H1 (cell line): Measurements from ENCODE around the gene PTPRD. TPM values are rescaled to one million over a fixed set of nuclear protein-coding genes. Genes with fewer than 3 reads are reported as not detected.

ENCODE experiments used
- CTCF ChIA-PET: fragments of 300-600 bp; sonication (Branson Sonifier 250); formaldehyde crosslinking; loops from one replicate; lab custom pipeline; 2021; ENCODE audit not compliant: partially characterized antibody; lab: Charles Lee
- POLR2A ChIA-PET: fragments of 300-600 bp; sonication (Branson Sonifier 250); formaldehyde crosslinking; loops from one replicate; lab custom pipeline; 2021; ENCODE audit warnings: inconsistent platforms; ENCODE audit not compliant: partially characterized antibody; lab: Charles Lee
- DNase-seq, 2 experiments: peaks; one replicate each; pipeline versions ENCODE4 v3.0.0 to v3.0.0-alpha.2; 2010 to 2022; ENCODE audit warnings: low spot score in 2 of 2, low read depth in 1 of 2, mixed read lengths in 1 of 2
- FAIRE-seq: peaks from 2 replicates; lab custom pipeline; 2011; peaks lifted over from hg19 to GRCh38; lab: Jason Lieb, UNC
- H2AFZ ChIP-seq: 2 replicates; pipeline ENCODE4 v1.8.1; 2012; ENCODE audit warnings: low read length, inconsistent platforms
- H2AK5ac ChIP-seq: 2 replicates; pipeline ENCODE4 v1.6.1; 2013; ENCODE audit warnings: low read depth, low read length
- H2BK120ac ChIP-seq: replicated peaks from 2 replicates; pipeline ENCODE3; 2013; ENCODE audit warnings: low read depth, low read length, inconsistent platforms
- H2BK12ac ChIP-seq: 2 replicates; pipeline ENCODE4 v1.6.1; 2013; ENCODE audit warnings: low read depth, low read length
- H2BK15ac ChIP-seq: 2 replicates; pipeline ENCODE4 v1.6.1; 2013; ENCODE audit warnings: low read length
- H2BK20ac ChIP-seq: 2 replicates; pipeline ENCODE4 v1.6.1; 2013; ENCODE audit warnings: low read length
- H2BK5ac ChIP-seq: 2 replicates; pipeline ENCODE4 v1.6.1; 2013; ENCODE audit warnings: low read depth, low read length
- H3K14ac ChIP-seq: 2 replicates; pipeline ENCODE4 v1.6.1; 2013; ENCODE audit warnings: inconsistent platforms; ENCODE audit not compliant: insufficient read length
- H3K18ac ChIP-seq: 2 replicates; pipeline ENCODE4 v1.6.1; 2013; ENCODE audit warnings: low read length; ENCODE audit errors: extremely low read depth
- H3K23ac ChIP-seq: 2 replicates; pipeline ENCODE4 v1.6.1; 2013; ENCODE audit warnings: inconsistent platforms; ENCODE audit not compliant: insufficient read length
- H3K23me2 ChIP-seq: 2 replicates; pipeline ENCODE4 v1.6.1; 2013; ENCODE audit warnings: low read depth, low read length
- H3K27ac ChIP-seq: 2 replicates; pipeline ENCODE4 v1.6.1; 2011; ENCODE audit warnings: low read depth, low read length, inconsistent platforms
- H3K27me3 ChIP-seq, 4 experiments: replicated peaks in 1 of 4; 1 replicate in 1 of 4; 2 replicates in 3 of 4; pipeline versions ENCODE4 v1.6.1 to v1.8.1; 2011 to 2013; ENCODE audit warnings: low read length in 3 of 4, mild to moderate bottlenecking in 3 of 4, inconsistent platforms in 2 of 4, mixed read lengths in 2 of 4, moderate library complexity in 1 of 4; ENCODE audit not compliant: control insufficient read depth in 3 of 4, insufficient read depth in 3 of 4; ENCODE audit errors: extremely low read depth in 1 of 4
- H3K36me3 ChIP-seq, 4 experiments: 2 replicates each; pipeline versions ENCODE4 v1.6.1 to v1.8.1; 2011 to 2013; ENCODE audit warnings: mild to moderate bottlenecking in 4 of 4, low read length in 3 of 4, moderate library complexity in 2 of 4, control low read depth in 1 of 4, inconsistent platforms in 1 of 4; ENCODE audit not compliant: insufficient read depth in 4 of 4, control insufficient read depth in 2 of 4
- H3K4ac ChIP-seq: replicated peaks from 2 replicates; pipeline ENCODE3; 2013; ENCODE audit warnings: low read length, low read depth, mixed read lengths, inconsistent platforms; ENCODE audit not compliant: insufficient read length
- H3K4me1 ChIP-seq, 4 experiments: replicated peaks in 1 of 4; 1 replicate in 1 of 4; 2 replicates in 3 of 4; pipeline versions ENCODE4 v1.6.1 to v1.8.1; 2011 to 2013; ENCODE audit warnings: low read length in 3 of 4, inconsistent platforms in 2 of 4, mixed read lengths in 1 of 4; ENCODE audit not compliant: insufficient read depth in 4 of 4, control insufficient read depth in 3 of 4
- H3K4me2 ChIP-seq, 2 experiments: 2 replicates each; pipeline versions ENCODE4 v1.6.1 to v1.8.1; 2011 to 2013; ENCODE audit warnings: low read depth in 2 of 2, low read length in 2 of 2, control low read depth in 1 of 2, inconsistent platforms in 1 of 2, mild to moderate bottlenecking in 1 of 2; ENCODE audit not compliant: insufficient read depth in 1 of 2
- H3K4me3 ChIP-seq, 4 experiments: fragments of 200-600, 300-600 bp in 1 of 4; sonication (generic), shearing (Covaris generic), sonication (Bioruptor Twin) in 1 of 4; 2 replicates each; pipeline versions ENCODE4 v1.5.1 to v1.8.1; 2011 to 2016; ENCODE audit warnings: low read length in 4 of 4, low read depth in 3 of 4, control low read depth in 2 of 4, inconsistent platforms in 2 of 4, mild to moderate bottlenecking in 2 of 4, mixed read lengths in 1 of 4, moderate library complexity in 1 of 4; ENCODE audit not compliant: insufficient read depth in 2 of 4; ENCODE audit errors: extremely low read depth in 1 of 4
- H3K56ac ChIP-seq: replicated peaks from 2 replicates; pipeline ENCODE3; 2013; ENCODE audit warnings: low read depth, mild to moderate bottlenecking, mixed read lengths, low read length, inconsistent platforms; ENCODE audit not compliant: insufficient read length
- H3K79me1 ChIP-seq: 2 replicates; pipeline ENCODE4 v1.6.1; 2013; ENCODE audit warnings: low read depth, low read length, control low read depth
- H3K79me2 ChIP-seq, 2 experiments: 2 replicates each; pipeline versions ENCODE4 v1.6.1 to v1.8.1; 2012 to 2013; ENCODE audit warnings: low read length in 2 of 2, mild to moderate bottlenecking in 2 of 2, inconsistent platforms in 1 of 2; ENCODE audit not compliant: insufficient read depth in 2 of 2, control insufficient read depth in 1 of 2
- H3K9ac ChIP-seq, 4 experiments: replicated peaks in 1 of 4; 1 replicate in 1 of 4; 2 replicates in 3 of 4; pipeline versions ENCODE4 v1.6.1 to v1.8.1; 2011 to 2013; ENCODE audit warnings: low read depth in 3 of 4, low read length in 3 of 4, control low read depth in 2 of 4, mild to moderate bottlenecking in 2 of 4, moderate library complexity in 2 of 4, inconsistent platforms in 1 of 4; ENCODE audit errors: extremely low read depth in 1 of 4
- H3K9me3 ChIP-seq, 2 experiments: 2 replicates each; pipeline versions ENCODE4 v1.6.1 to v1.8.1; 2012 to 2013; ENCODE audit warnings: mild to moderate bottlenecking in 2 of 2, moderate library complexity in 2 of 2, control low read depth in 1 of 2, inconsistent platforms in 1 of 2, low read depth in 1 of 2, low read length in 1 of 2, mixed read lengths in 1 of 2; ENCODE audit not compliant: insufficient read depth in 2 of 2
- H4K20me1 ChIP-seq, 2 experiments: replicated peaks in 1 of 2; 2 replicates each; pipeline versions ENCODE3 to v1.8.1; 2011 to 2013; ENCODE audit warnings: inconsistent platforms in 2 of 2, low read length in 2 of 2, mild to moderate bottlenecking in 1 of 2; ENCODE audit not compliant: insufficient read depth in 2 of 2, control insufficient read depth in 1 of 2
- H4K5ac ChIP-seq: 2 replicates; pipeline ENCODE4 v1.6.1; 2013; ENCODE audit warnings: low read length, low read depth, mixed read lengths, inconsistent platforms; ENCODE audit not compliant: insufficient read length
- H4K8ac ChIP-seq: 2 replicates; pipeline ENCODE4 v1.8.0; 2013; ENCODE audit warnings: mild to moderate bottlenecking, moderate library complexity, low read length, inconsistent platforms; ENCODE audit not compliant: insufficient read depth; ENCODE audit errors: extremely low read depth
- H4K91ac ChIP-seq: replicated peaks from 2 replicates; pipeline ENCODE3; 2013; ENCODE audit warnings: low read length, mixed read lengths, inconsistent platforms; ENCODE audit not compliant: insufficient read length
- GTF2F1 ChIP-seq: IDR thresholded peaks from 2 replicates; pipeline ENCODE4 v1.6.1; 2012; ENCODE audit warnings: low read depth, low read length, improper control_type of control experiment, borderline replicate concordance
- KDM1A ChIP-seq: fragments of 200-600, 300-600 bp; sonication (generic); IDR thresholded peaks from 2 replicates; pipeline ENCODE4 v1.7.1; 2016; ENCODE audit warnings: mild to moderate bottlenecking, low read length, borderline replicate concordance
- KDM5A ChIP-seq: fragments of 200-600 bp; IDR thresholded peaks from 2 replicates; pipeline ENCODE4 v1.7.1; 2012; ENCODE audit warnings: mild to moderate bottlenecking, low read length, inconsistent platforms, mixed read lengths
- PHF8 ChIP-seq: fragments of 200-600 bp; sonication (generic); conservative IDR thresholded peaks from 2 replicates; pipeline ENCODE4 v1.7.1; 2012; ENCODE audit warnings: low read depth, mild to moderate bottlenecking, inconsistent platforms, low read length, moderate library complexity
- RAD21 ChIP-seq, 2 experiments: IDR thresholded peaks in 1 of 2; conservative IDR thresholded peaks in 1 of 2; 2 replicates each; pipeline ENCODE4 v1.6.1; 2011; ENCODE audit warnings: low read depth in 2 of 2, low read length in 2 of 2, improper control_type of control experiment in 1 of 2, inconsistent platforms in 1 of 2, mild to moderate bottlenecking in 1 of 2, moderate library complexity in 1 of 2
- SAP30 ChIP-seq: fragments of 300-600 bp; sonication (generic); IDR thresholded peaks from 2 replicates; pipeline ENCODE4 v1.7.1; 2012; ENCODE audit warnings: low read length, moderate library complexity, mild to moderate bottlenecking, inconsistent platforms; ENCODE audit not compliant: insufficient read depth, insufficient replicate concordance
- SIRT6 ChIP-seq: IDR thresholded peaks from one replicate; pipeline ENCODE4 v1.7.1; 2012; ENCODE audit warnings: low read length, inconsistent platforms
- SP1 ChIP-seq: IDR thresholded peaks from 2 replicates; pipeline ENCODE4 v1.6.1; 2011; ENCODE audit warnings: low read depth, low read length
- WGBS, 2 experiments: shearing (Covaris generic) in 1 of 2; methylation state at CpG; one replicate each; pipeline versions ENCODE4 v1.1.6 to v1.1.7; 2013 to 2015; ENCODE audit warnings: low lambda C conversion rate in 2 of 2, mixed read lengths in 2 of 2, inconsistent platforms in 1 of 2, low coverage in 1 of 2, missing lambda C conversion rate in 1 of 2; ENCODE audit not compliant: insufficient replicate concordance in 2 of 2, insufficient coverage in 1 of 2, insufficient read length in 1 of 2; ENCODE audit errors: extremely low coverage in 1 of 2, missing lambda C conversion rate in 1 of 2; 5-methylcytosine and 5-hydroxymethylcytosine counted together
- polyA plus RNA-seq, 7 experiments: library from polyadenylated mRNA; depleted of rRNA in 3 of 7; stranded (reverse) in 5 of 7; unstranded in 2 of 7; fragments of >200 nt in 5 of 7; fragments of 200-250 nt in 2 of 7; gene quantifications; 1 replicate in 5 of 7; 2 replicates in 1 of 7; 4 replicates in 1 of 7; pipeline versions ENCODE4 v1.2.1 to v1.2.3, GENCODE V29; 2011 to 2013; ENCODE audit warnings: missing spikeins in 2 of 7, mixed read lengths in 2 of 7
- total RNA-seq: library from RNA; stranded (reverse); fragmentation: NEBNext Ultra II Directional; extraction: Animal tissue kit (Norgen Biotek cat#: 25700); gene quantifications from 2 replicates; pipeline ENCODE4 v1.2.1, GENCODE V29; 2021
- TF ChIP-seq, protein P1 (sequence below): IDR thresholded peaks from 2 replicates; pipeline ENCODE4 v1.6.1; 2011; ENCODE audit warnings: low read depth, mild to moderate bottlenecking, low read length; ENCODE audit not compliant: insufficient read depth
- TF ChIP-seq, protein P2 (sequence below): IDR thresholded peaks from 2 replicates; pipeline ENCODE4 v1.6.1; 2012; ENCODE audit warnings: inconsistent platforms

The PTPRD gene
- total and polyA plus RNA-seq, 2 of the 8 experiments (the other 6 are each of a cell fraction or from before 2014, with no cell fraction given), result 17.2 to 77.0 TPM

DNA sequence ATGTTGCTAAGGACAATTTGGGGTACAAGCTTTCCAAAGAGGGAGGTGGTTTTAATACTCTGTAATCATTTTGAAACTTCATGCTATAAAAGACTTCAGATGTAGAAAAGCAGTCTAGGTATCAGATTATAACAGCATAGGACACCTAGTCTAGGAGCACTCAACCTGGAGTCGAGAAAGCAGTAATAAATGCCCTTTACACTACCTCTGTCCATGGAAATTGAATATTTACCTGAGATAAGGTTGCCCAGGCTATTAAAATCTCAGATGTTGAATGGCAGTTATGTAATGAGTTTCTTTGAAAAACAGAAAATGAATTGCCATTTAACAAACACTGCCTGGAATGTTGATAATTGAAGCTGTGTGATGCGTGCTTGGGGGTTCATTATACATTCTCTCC, 2251.4 kb downstream of the PTPRD start:
- FAIRE-seq (no peak), DNase-seq (no peak)
- Histone ChIP-seq H3K79me1 (no peaks in the 10 kb centered on the region), H3K18ac (no peak overlapping the region), H3K27me3 (no peaks in the 10 kb centered on the region), H3K36me3 (no peaks in the 10 kb centered on the region), H3K9ac (no peak overlapping the region), H4K5ac (no peak overlapping the region), H3K56ac (no peak overlapping the region), H2BK5ac (no peak overlapping the region), H2BK15ac (no peak overlapping the region), H4K20me1 (no peaks in the 10 kb centered on the region), H3K14ac (no peak overlapping the region), H3K4ac (no peak overlapping the region), H3K23me2 (no peaks in the 10 kb centered on the region), H3K79me2 (no peaks in the 10 kb centered on the region), H2BK20ac (no peak overlapping the region), H2BK12ac (no peak overlapping the region), H2AK5ac (no peak overlapping the region), H4K91ac (no peak overlapping the region), H4K8ac (no peak overlapping the region), H3K23ac (no peak overlapping the region), H3K9me3 (no peaks in the 10 kb centered on the region), H3K4me1 (no peaks in the 10 kb centered on the region), H3K27ac (no peak overlapping the region), H2AFZ (no peak overlapping the region), H3K4me2 (no peak overlapping the region), H2BK120ac (no peak overlapping the region), H3K4me3 (no peak overlapping the region)
- ChIA-PET POLR2A (no interaction called here), CTCF (no interaction called here)
- TF ChIP-seq PHF8 (no peak), KDM5A (no peak), SIRT6 (no peak), GTF2F1 (no peak), SP1 (no peak), KDM1A (no peak), SAP30 (no peak), RAD21 (IDR thresholded peaks at IDR 0.05 in 1 of 2, conservative IDR thresholded peaks at IDR 0.05 in 1 of 2; ENCODE audit: low read depth in 2 of 2, low read length in 2 of 2) (no peak)
- TF ChIP-seq, protein P1, sequence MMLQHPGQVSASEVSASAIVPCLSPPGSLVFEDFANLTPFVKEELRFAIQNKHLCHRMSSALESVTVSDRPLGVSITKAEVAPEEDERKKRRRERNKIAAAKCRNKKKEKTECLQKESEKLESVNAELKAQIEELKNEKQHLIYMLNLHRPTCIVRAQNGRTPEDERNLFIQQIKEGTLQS, result no peak
- TF ChIP-seq, protein P2, sequence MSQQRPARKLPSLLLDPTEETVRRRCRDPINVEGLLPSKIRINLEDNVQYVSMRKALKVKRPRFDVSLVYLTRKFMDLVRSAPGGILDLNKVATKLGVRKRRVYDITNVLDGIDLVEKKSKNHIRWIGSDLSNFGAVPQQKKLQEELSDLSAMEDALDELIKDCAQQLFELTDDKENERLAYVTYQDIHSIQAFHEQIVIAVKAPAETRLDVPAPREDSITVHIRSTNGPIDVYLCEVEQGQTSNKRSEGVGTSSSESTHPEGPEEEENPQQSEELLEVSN, result no peak
- WGBS, 2 experiments, result 91% methylated on average over 2 of the region's 2 CpGs; no CpG with 5 or more reads in 1 of the 2 experiments
